C1 segment of cervical spinal cord (tissue), 14 donors: Measurements from ENCODE around the gene ASAP2.

Experiments used
- DNase-seq, 14 donors: peaks; one replicate each; lab custom pipeline; 2025; lab: John Stamatoyannopoulos, UW

ASAP2 gene

GRCh38 chr2:9205963-9206948 lies at the start of gene ASAP2:
Gene ASAP2, plus strand, starts transcription at chr2:9206812. Its CDS starts 293 bp downstream, at chr2:9207105.
- peak in 10 of 14 donors; percentile 20 to 83 (median 63) for DNase-seq

- DNase-seq, result no peak
Measured at GRCh38 chr2:9158786-9159779, 47.5 kb upstream of the ASAP2 start.

- no peak for DNase-seq
Measured at GRCh38 chr2:9160732-9161131, 45.9 kb upstream of the ASAP2 start.

DNA sequence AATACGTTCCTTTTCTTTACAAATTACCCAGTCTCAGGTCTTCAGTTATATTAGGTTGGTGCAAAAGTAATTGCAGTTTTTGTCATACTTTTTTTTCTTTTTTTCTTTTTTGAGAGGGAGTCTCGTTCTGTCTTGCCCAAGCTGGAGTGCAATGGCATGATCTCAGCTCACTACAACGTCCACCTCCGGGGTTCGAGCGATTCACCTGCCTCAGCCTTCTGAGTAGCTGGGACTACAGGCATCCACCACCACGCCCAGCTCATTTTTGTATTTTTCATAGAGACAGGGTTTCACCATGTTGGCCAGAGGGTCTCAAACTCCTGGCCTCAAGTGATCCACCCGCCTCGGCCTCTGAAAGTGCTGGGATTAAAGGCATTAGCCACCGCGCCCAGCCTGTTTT lies 43.8 kb upstream of the ASAP2 start:
- no peak for DNase-seq

- DNase-seq, result no peak
Measured at GRCh38 chr2:9163306-9164111, 43.1 kb upstream of the ASAP2 start.

DNA sequence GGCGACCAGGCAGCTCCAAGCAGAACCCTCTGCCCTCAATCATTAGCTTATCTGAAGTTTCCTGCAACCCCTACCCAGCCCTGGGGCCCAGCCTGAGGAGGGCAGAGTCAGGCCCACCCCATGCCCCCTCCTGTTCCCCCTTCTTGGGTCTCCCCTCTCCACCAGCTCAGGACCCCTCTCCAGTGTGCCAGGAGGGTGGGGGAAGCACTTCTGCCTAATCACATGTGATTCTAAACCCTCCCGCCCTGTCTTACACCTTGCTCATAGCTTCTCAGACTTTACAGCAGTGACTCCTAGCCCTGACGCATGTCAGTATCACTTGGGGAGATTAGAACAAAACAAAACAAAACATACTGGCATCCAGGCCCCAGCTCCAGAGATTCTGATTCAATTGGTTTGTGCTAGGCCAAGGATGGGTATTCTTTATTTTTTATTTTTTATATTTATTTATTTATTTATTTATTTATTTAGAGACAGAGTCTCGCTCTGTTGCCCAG lies 42.5 kb upstream of the ASAP2 start:
- no peak for DNase-seq

DNA sequence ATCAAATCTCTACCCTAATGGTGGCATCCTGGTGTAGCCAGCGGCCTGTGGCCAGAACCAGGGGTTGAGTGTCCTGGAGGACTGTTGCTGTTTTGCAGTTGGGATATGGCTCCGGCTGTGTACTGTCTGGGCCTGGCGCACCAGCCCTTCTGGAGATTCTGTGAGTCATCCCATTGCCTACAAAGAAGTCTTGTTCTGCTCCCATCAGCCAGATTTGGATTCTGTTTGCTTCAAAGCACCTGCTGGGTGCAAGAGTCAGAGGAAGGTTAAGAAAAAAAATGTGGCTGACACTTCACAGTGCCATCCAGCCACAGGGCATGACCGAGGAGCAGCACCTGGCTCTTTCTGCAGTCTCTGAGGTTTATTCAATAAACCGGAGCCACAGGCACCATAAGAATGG lies 41.0 kb upstream of the ASAP2 start:
- DNase-seq, result peak in 9 of 14 donors; percentile 4 to 73 (median 20)

GRCh38 chr2:9166579-9167377 lies 39.8 kb upstream of the ASAP2 start:
- no peak for DNase-seq

GRCh38 chr2:9167718-9168657 lies 38.6 kb upstream of the ASAP2 start:
- no peak for DNase-seq

DNA sequence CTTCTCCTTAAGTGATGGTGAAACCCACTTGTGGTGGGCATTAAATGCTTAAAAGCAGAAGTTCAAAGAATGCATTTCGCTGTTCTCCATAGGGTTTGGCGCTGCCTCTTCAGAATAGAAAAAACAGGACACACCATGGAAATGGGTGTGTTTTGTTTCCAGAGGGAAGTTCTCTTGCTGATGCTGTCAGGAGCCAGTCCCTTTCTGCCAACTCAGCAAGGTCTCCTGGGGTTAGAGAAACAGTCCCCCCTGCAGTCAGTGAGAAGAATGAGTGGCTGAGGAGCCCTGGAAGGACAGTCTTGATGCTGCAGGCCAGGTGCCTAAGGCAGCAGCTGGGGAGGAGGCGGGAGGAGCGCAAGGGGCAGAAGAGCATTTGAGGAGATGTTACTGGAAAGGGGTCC lies 37.8 kb upstream of the ASAP2 start:
- DNase-seq, result no peak

- DNase-seq, result no peak
Measured at GRCh38 chr2:9169349-9170107, 37.1 kb upstream of the ASAP2 start.

DNA sequence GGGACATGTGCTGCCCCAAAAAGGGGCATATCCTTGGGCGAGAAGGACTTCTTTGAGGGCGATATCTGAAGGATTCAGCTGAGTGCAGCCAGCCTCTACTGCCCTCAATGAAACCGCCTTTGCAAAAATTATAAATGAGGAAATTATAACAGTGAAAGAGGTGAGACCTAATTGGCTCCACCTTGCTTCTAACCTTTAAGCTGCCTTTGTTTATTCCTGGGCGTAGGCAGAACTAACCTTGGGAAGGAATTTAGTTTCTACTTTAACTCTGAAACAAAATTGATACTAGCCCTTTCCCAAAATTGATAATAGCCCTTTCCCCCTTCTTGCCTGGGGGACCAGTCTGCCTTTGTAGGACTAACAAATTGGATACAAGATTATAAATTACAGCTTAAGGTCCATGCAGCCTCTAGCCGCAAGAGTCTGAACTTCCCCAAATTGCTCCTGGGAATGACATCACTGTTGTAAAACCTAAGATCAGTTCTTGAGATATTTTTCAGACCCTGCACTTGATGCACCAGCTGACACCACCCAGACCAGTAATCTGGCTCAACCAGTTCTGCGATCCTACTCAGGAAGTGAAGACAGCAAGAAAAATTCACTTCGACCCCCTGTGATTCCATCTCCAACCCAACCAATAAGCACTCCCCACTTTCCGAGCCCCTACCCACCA lies 36.0 kb upstream of the ASAP2 start:
- no peak for DNase-seq

GRCh38 chr2:9174771-9175437 lies 31.7 kb upstream of the ASAP2 start:
- DNase-seq, result no peak

DNA sequence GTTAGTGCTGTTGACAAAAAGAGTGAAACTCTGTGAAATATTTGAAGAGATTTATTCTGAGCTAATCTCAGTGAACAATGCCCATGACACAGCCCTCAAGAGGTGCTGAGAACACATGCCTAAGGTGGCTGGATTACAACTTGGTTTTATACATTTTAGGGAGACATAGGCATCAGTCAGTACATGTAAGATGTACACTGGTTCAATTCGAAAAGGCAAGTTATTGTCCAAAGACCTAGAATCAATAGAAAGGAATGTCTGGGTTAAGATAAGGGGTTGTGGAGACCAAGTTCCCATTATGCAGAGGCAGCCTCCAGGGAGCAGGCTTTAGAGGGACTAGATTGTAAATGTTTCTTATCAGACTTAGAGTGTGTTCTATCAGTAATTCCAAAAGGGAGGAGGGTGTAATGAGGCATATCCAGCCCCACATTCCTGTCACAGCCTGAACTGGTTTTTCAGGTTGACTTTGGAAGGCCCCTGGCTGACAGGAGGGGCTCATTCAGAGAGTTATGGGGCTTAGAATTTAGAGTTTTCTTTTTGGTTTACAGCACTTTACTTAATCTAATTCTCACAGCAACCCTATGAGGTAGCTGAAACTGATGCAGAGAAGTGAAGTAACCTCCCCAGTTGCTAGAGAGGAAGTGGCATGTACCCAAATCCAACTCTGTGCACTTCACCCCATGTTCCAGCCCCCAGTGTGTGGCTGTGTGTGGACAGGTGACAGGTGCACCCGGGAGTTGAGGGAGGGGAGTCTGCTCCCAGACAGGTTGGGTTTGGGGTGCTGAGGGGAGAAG lies 28.3 kb upstream of the ASAP2 start:
- DNase-seq, result no peak

- DNase-seq, result peak in 4 of 14 donors; percentile 11 to 68 (median 32)
Measured at GRCh38 chr2:9178904-9179571, 27.6 kb upstream of the ASAP2 start.
